Measurements from ENCODE around the gene ATP2A2. TPM values are rescaled to one million over a fixed set of nuclear protein-coding genes. Genes with fewer than 3 reads are reported as not detected.
"Not testable (repeated sequence)": the region's sequence is repeated elsewhere in the genome, so short reads cannot be mapped to it uniquely, and the experiment has no call there.

Gene ATP2A2
- total and polyA plus RNA-seq, 4 donors: 20.9 to 198 (median 67.6) TPM

DNA sequence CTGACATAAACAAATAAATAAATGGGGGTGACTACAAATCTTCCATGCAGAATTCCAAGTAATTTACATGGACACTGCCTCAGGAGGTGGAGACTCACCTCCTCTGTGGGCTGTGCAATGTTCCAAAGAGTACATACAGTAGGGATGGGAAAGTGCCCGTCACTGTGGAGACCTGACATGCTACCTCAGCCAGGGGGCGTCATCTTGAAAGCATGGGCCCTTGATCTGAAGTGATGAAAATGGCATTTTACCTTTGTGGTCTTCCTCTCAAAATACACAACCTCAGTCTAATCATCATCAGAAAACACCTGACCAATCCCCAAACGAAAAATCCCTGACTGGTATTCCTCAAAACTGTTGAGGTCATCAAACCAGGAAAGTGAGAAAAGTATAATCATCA lies 74.0 kb downstream of the ATP2A2 start:
- Histone ChIP-seq H3K36me3 (ENCODE audit: control insufficient read depth in 4 of 4, insufficient read depth in 3 of 4, low read depth in 1 of 4, low read length in 3 of 4) (peaks cover 0 to 11% (median 4%) of the 10 kb centered on the region in 4 donors), H3K27me3 (ENCODE audit: control insufficient read depth in 4 of 4, insufficient read depth in 4 of 4, low read length in 3 of 4) (no peaks in the 10 kb centered on the region), H3K4me3 (ENCODE audit: low read depth in 1 of 3, low read length in 3 of 3) (no peak overlapping the region), H3K4me1 (ENCODE audit: control insufficient read depth in 4 of 4, insufficient read depth in 4 of 4, low read length in 3 of 4) (no peaks in the 10 kb centered on the region), H3K9ac (ENCODE audit: low read depth in 1 of 2, low read length in 2 of 2) (no peak overlapping the region), H3K9me3 (ENCODE audit: control insufficient read depth in 4 of 4, low read length in 3 of 4) (no peaks in the 10 kb centered on the region), H3K27ac (ENCODE audit: low read depth in 1 of 2, low read length in 2 of 2) (no peak overlapping the region)
- DNase-seq (ENCODE audit: low spot score): no peak
- WGBS: 35% methylated on average over 3 of the region's 3 CpGs
- TF ChIP-seq RAD21 (IDR thresholded peaks at IDR 0.05) (peak in 1 of 2 donors; percentile 38), FOXA2 (IDR thresholded peaks at IDR 0.05) (no peak), NR2F2 (IDR thresholded peaks at IDR 0.05) (no peak), HNF4G (IDR thresholded peaks at IDR 0.05) (no peak), HNF4A (conservative IDR thresholded peaks at IDR 0.05) (no peak), JUND (IDR thresholded peaks at IDR 0.05) (no peak)
- TF ChIP-seq, protein P1, sequence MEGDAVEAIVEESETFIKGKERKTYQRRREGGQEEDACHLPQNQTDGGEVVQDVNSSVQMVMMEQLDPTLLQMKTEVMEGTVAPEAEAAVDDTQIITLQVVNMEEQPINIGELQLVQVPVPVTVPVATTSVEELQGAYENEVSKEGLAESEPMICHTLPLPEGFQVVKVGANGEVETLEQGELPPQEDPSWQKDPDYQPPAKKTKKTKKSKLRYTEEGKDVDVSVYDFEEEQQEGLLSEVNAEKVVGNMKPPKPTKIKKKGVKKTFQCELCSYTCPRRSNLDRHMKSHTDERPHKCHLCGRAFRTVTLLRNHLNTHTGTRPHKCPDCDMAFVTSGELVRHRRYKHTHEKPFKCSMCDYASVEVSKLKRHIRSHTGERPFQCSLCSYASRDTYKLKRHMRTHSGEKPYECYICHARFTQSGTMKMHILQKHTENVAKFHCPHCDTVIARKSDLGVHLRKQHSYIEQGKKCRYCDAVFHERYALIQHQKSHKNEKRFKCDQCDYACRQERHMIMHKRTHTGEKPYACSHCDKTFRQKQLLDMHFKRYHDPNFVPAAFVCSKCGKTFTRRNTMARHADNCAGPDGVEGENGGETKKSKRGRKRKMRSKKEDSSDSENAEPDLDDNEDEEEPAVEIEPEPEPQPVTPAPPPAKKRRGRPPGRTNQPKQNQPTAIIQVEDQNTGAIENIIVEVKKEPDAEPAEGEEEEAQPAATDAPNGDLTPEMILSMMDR (IDR thresholded peaks at IDR 0.05; ENCODE audit: low read depth, low read length, missing input control): peak; percentile 11
- TF ChIP-seq, protein P2, sequence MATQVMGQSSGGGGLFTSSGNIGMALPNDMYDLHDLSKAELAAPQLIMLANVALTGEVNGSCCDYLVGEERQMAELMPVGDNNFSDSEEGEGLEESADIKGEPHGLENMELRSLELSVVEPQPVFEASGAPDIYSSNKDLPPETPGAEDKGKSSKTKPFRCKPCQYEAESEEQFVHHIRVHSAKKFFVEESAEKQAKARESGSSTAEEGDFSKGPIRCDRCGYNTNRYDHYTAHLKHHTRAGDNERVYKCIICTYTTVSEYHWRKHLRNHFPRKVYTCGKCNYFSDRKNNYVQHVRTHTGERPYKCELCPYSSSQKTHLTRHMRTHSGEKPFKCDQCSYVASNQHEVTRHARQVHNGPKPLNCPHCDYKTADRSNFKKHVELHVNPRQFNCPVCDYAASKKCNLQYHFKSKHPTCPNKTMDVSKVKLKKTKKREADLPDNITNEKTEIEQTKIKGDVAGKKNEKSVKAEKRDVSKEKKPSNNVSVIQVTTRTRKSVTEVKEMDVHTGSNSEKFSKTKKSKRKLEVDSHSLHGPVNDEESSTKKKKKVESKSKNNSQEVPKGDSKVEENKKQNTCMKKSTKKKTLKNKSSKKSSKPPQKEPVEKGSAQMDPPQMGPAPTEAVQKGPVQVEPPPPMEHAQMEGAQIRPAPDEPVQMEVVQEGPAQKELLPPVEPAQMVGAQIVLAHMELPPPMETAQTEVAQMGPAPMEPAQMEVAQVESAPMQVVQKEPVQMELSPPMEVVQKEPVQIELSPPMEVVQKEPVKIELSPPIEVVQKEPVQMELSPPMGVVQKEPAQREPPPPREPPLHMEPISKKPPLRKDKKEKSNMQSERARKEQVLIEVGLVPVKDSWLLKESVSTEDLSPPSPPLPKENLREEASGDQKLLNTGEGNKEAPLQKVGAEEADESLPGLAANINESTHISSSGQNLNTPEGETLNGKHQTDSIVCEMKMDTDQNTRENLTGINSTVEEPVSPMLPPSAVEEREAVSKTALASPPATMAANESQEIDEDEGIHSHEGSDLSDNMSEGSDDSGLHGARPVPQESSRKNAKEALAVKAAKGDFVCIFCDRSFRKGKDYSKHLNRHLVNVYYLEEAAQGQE (IDR thresholded peaks at IDR 0.05): no peak

DNA sequence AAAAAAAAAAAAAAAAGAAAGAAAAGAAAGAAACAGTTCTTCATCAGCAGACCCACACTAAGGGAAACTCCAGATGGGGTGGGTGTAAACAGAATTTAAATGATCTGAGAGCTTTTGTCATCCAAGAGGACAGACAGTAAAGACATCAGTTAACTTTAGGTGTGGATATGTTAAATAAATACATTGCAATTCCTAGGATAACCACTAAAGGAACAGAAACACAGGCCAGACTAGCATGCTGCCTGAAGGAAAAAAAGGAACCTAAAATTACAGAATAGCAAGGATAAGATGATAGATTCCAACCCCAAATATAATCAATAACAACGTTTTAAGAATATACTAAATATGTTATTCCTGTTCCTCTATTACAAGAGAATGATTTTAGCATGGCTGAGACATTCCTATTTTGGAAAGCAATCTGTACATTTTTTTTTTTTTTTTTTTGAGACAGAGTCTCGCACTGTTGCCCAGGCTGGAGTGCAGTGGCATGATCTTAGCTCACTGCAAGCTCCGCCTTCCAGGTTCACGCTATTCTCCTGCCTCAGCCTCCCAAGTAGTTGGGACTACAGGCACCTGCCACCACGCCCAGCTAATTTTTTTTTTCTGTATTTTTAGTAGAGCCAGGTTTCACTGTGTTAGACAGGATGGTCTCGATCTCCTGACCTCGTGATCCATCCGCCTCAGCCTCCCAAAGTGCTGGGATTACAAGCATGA lies 77.5 kb downstream of the ATP2A2 start:
- H3K36me3 ChIP-seq (ENCODE audit: control insufficient read depth in 4 of 4, insufficient read depth in 3 of 4, low read depth in 1 of 4, low read length in 3 of 4); DNase-seq (ENCODE audit: low spot score); H3K27ac ChIP-seq (ENCODE audit: low read depth in 1 of 2, low read length in 2 of 2); H3K4me3 ChIP-seq (ENCODE audit: low read depth in 1 of 3, low read length in 3 of 3); H3K27me3 ChIP-seq (ENCODE audit: control insufficient read depth in 4 of 4, insufficient read depth in 4 of 4, low read length in 3 of 4); H3K4me1 ChIP-seq (ENCODE audit: control insufficient read depth in 4 of 4, insufficient read depth in 4 of 4, low read length in 3 of 4); H3K9me3 ChIP-seq (ENCODE audit: control insufficient read depth in 4 of 4, low read length in 3 of 4); H3K9ac ChIP-seq (ENCODE audit: low read depth in 1 of 2, low read length in 2 of 2): not testable (repeated sequence)
- TF ChIP-seq RAD21 (IDR thresholded peaks at IDR 0.05): peak in 1 of 2 donors; percentile 17
- TF ChIP-seq, protein P1 (IDR thresholded peaks at IDR 0.05; ENCODE audit: low read depth, low read length, missing input control): peak; percentile 24
- 86% methylated on average over 8 of the region's 8 CpGs for WGBS

DNA sequence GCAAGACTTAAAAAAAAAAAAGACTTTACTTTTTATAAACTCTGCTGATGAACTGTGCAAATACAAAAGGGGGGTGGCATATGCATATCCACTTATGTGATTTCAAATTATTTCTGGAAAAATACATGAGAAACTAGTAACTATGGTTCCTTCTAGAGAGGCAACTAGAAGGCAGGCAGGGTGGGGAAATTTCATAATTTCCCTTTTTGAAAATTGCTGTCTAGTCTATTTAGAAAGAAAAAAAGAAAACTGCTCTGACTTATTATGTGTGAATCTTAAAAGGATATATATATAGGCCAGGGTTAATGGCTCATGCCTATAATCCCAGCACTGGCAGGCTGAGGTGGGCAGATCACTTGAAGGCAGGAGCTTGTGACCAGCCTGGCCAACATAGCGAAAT lies 80.2 kb downstream of the ATP2A2 start:
- Histone ChIP-seq H3K4me1 (ENCODE audit: control insufficient read depth in 4 of 4, insufficient read depth in 4 of 4, low read length in 3 of 4) (no peaks in the 10 kb centered on the region), H3K27me3 (ENCODE audit: control insufficient read depth in 4 of 4, insufficient read depth in 4 of 4, low read length in 3 of 4) (no peaks in the 10 kb centered on the region), H3K9ac (ENCODE audit: low read depth in 1 of 2, low read length in 2 of 2) (no peak overlapping the region), H3K36me3 (ENCODE audit: control insufficient read depth in 4 of 4, insufficient read depth in 3 of 4, low read depth in 1 of 4, low read length in 3 of 4) (no peaks in the 10 kb centered on the region), H3K9me3 (ENCODE audit: control insufficient read depth in 4 of 4, low read length in 3 of 4) (no peaks in the 10 kb centered on the region), H3K4me3 (ENCODE audit: low read depth in 1 of 3, low read length in 3 of 3) (no peak overlapping the region), H3K27ac (ENCODE audit: low read depth in 1 of 2, low read length in 2 of 2) (no peak overlapping the region)
- TF ChIP-seq NR2F2 (IDR thresholded peaks at IDR 0.05): no peak
- no peak for TF ChIP-seq HNF4A (conservative IDR thresholded peaks at IDR 0.05)
- no peak for TF ChIP-seq HNF4G (IDR thresholded peaks at IDR 0.05)
- TF ChIP-seq RAD21 (IDR thresholded peaks at IDR 0.05): no peak
- TF ChIP-seq FOXA1 (IDR thresholded peaks at IDR 0.05): no peak
- TF ChIP-seq, protein P3, sequence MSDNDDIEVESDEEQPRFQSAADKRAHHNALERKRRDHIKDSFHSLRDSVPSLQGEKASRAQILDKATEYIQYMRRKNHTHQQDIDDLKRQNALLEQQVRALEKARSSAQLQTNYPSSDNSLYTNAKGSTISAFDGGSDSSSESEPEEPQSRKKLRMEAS (IDR thresholded peaks at IDR 0.05): no peak
- TF ChIP-seq YY1 (IDR thresholded peaks at IDR 0.05): no peak
- no peak for TF ChIP-seq EGR1 (IDR thresholded peaks at IDR 0.05; ENCODE audit: low read depth in 2 of 2)
- TF ChIP-seq RXRA (IDR thresholded peaks at IDR 0.05): no peak
- TF ChIP-seq, protein P4, sequence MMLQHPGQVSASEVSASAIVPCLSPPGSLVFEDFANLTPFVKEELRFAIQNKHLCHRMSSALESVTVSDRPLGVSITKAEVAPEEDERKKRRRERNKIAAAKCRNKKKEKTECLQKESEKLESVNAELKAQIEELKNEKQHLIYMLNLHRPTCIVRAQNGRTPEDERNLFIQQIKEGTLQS (IDR thresholded peaks at IDR 0.05): no peak
- TF ChIP-seq FOXA2 (IDR thresholded peaks at IDR 0.05): no peak
- no peak for TF ChIP-seq GABPA (IDR thresholded peaks at IDR 0.05 in 1 of 2, conservative IDR thresholded peaks at IDR 0.05 in 1 of 2)
- no peak for DNase-seq (ENCODE audit: low spot score)
- 91% methylated on average over 1 of the region's 1 CpG for WGBS

Measured in liver (tissue), 9 donors.